HG02852 (cell line): ENCODE results near the gene ISG20.
"Not testable (repeated sequence)": the region's sequence is repeated elsewhere in the genome, so short reads cannot be mapped to it uniquely, and the experiment has no call there.

Experiments
- ATAC-seq: cut with Tn5 transposase; IDR thresholded peaks from one replicate; pipeline ENCODE4 v1.9.1; 2021; ENCODE audit warnings: mild to moderate bottlenecking, moderate library complexity; ENCODE audit not compliant: unreplicated experiment

The ISG20 gene

DNA sequence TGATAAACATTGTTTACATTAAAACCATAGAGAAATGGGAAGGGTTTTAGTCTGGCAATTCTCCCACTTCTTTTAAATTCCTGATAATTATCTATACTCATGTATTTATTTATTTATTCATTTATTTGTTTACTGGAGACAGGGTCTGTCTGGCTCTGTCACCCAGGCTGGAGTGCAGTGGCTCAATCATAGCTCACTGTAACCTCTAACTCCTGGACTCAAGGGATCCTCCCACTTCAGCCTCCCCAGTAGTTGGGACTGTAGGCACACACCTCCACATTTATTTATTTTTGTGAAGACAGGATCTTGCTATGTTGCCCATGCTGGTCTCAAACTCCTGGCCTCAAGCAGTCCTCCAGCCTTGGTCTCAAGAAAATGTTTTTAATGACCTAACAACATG, 20.1 kb upstream of the ISG20 start:
- no peak for ATAC-seq

DNA sequence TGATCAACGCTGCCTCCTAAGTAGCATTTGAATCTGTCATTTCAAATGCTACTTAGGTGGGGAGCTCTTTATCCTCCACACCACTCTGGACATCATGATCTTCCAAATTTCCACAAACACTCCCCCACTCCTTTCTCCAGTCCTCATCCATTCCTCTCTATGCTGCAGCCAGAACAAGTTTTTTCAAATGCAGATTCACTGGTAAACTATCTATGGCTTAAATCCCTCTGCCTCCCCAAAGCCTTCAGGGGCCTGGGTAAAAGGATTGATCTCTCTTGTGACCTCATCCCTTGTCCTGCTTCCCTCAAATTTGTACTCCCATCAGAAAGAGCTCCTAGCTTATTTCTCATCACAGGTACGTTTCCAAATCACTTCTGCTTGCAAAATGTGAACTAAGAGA, 19.0 kb upstream of the ISG20 start:
- no peak for ATAC-seq

DNA sequence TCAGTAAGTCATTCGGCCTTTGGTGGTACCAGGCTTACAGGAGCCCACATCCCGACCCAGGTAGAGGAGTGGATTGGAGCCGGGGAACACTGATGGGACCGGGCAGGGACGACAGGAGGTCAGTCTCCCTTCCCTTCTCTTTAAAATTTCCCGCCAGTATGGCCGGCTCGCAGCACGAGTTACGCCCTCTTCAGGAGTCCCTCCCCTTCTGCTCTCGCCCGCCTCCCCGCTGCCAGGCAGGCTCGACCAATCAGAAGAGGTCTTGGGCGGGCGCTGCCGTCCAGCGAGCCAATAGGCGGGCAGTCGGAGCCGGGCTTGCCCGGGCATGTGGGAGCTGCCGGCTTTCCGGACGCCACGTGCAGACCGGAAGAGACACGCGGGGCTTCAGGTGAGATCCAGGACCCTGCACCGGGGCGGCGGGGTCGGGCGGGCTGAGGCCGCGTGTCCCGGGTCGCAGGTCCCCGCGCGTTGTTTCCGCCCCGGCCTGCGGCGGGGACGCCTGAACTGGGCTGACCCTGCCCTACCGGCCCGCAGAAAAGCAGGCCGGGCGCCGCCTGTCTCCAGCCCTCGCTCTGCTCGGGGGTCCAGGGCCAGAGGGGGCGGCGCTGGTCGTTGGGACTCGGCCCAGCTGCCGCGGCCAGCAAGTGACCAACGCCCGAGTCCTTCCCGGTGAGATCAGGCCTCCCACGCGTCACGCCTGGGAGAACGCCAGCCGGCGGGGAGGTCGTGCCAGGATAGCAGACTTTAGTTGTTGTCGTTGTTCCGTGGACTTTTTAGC, 17.6 kb upstream of the ISG20 start, which contains the start of gene AEN:
AEN (plus strand) TSS at position 346 of the 778 bp plus-strand sequence. CDS start 4,870 bp downstream, outside the sequence.
- ATAC-seq, result peak; percentile 94

DNA sequence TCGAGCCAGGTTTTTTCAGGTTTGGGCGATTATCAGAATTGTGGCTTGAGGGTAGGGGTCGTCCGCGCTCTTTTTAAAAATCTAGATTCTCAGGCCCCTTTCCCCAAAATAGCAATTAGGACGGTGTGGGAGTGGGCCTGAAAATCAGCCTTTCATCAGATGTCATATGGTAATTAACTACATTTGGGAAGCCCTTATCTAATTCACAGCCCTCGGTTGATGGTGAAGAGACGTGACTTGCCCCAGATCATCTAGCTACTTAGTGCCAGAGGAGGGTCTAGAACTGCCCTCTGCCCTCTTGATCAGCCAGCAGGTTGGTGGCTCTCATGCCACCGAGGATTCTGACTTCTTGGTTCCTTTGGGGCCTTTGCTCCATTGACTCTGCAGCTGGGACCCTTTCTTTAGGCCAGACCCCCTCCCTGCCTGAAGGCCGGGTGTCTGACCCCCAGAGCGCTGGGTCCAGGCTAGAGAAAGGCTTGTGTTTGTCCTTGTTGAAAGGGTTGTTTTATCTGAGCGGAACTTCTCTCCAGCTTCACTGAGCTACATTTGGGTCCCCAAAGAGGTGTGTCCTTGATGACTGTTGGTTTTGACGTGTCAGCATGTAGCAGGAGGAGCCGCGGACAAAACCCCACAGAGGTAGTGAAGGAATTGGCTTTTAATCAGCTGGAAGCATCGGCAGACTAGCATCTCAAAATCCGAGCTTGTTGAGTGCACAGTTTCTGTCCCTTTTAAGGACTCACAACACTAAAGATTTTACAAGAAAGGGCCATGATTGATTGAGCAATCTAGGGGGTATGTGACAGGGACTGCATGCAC, 16.8 kb upstream of the ISG20 start:
- ATAC-seq, result peak; percentile 31

DNA sequence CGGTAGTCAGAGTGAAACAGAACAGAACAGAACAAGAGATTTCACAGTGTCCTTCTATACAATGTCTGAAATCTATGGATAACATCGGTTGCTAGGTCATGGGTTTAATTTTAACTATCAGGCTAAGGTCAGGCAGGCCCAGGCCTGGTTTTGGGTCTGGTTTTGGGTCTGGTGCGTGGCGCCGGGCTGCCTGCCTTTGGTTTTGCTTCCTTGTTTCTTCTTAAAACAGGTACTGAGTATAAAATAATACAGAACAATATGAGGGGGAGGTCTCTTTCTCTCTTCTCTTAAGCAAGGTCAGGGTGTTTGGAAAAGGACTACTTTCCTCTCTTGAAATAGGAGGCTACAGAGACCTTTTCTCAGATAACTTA, 16.2 kb upstream of the ISG20 start:
- peak; percentile 11 for ATAC-seq

DNA sequence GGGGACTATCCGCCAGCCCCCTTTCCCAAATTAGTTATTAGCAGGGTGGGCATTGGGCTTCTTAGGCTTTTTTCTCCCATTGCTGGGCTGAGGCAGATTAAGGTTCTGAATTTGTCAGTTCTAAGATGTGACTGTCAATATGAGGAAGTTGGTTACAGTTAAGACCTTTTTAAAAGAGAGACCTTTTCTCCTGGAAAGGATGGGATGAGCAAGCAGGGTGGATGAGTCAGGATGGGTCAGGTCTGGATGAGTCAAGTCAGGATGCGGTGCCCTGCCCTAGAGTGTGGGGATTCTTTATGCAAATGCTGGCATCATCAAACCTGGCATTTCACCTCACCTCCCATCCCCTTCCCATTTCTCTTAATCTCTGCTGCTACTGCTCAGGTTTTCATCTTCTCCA, 15.8 kb upstream of the ISG20 start:
- no peak for ATAC-seq

DNA sequence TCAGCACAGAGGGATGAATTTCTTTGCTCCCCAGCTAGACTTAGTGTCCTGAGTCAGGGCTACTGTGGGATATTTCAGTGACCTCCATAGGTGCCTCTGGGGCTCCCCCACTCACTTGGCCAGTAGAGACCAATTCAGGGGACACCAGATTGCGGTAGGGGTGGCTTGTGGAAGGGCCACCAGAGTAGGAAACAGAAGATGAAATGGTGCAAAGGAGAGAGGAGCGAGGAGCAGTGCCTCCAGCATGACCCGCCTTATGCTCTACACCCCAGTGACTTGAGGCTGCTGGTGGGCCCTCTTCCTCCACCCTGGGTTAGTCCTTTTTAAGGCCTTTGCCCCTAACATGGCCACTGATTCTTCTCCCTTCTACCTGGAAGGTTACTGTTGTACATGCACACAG, 15.2 kb upstream of the ISG20 start:
- ATAC-seq, result no peak

DNA sequence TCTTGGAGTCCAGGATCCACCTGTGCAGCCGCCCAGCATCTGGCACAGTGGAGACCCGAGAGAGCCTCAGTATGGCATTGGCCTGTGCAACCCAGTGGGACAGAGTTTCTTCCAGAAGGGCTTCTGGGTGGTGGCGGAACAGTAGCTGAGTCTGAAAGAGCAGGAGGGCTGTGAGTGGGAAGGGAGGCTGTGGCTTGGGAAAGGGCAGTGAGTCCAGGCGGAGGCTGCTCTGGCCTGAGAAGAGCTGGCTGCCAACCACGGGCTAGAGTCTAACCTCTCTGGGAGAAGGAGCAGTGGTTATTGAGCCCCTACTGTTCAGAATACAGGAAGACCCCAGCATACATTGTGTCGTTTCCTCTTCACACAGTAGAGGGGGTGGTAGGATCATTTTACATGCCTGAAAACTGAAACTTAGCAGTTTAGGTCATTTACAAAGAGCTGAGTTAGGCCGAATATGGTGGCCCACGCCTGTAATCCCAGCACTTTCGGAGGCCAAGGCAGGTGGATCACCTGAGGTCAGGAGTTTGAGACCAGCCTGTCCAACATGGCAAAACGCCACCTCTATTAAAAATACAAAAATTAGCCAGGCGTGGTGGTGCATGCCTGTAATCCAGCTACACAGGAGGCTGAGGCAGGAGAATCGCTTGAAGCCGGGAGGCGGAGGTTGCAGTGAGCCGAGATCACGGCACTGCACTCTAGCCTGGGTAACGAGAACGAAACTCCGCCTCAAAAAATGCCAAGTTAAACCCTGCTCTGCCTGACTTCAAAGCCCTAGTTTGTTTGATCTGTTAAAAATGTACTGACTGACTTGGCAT, 14.5 kb upstream of the ISG20 start:
- peak; percentile 26 for ATAC-seq

DNA sequence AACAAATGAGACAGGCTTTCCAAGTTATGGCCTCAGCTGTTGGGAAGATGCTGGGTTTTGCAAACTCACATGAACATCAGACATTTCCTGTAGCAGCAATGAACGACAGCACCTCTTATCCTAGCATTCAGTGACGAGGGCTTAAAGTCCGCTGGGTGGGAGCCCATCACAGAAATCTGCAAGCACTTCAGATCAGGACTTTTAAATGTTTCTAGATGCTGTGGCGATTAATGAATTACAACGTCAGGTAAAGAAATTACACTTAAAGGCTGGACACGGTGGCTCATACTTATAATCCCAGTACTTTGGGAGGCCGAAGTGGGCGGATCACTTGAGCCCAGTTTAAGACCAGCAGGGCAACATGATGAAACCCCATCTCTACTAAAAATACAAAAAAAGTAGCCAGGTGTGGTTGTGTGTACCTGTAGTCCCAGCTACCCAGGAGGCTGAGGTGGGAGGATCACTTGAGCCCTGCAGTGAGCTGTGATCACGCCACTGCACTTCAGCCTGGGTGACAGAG, 13.8 kb upstream of the ISG20 start:
- no peak for ATAC-seq

DNA sequence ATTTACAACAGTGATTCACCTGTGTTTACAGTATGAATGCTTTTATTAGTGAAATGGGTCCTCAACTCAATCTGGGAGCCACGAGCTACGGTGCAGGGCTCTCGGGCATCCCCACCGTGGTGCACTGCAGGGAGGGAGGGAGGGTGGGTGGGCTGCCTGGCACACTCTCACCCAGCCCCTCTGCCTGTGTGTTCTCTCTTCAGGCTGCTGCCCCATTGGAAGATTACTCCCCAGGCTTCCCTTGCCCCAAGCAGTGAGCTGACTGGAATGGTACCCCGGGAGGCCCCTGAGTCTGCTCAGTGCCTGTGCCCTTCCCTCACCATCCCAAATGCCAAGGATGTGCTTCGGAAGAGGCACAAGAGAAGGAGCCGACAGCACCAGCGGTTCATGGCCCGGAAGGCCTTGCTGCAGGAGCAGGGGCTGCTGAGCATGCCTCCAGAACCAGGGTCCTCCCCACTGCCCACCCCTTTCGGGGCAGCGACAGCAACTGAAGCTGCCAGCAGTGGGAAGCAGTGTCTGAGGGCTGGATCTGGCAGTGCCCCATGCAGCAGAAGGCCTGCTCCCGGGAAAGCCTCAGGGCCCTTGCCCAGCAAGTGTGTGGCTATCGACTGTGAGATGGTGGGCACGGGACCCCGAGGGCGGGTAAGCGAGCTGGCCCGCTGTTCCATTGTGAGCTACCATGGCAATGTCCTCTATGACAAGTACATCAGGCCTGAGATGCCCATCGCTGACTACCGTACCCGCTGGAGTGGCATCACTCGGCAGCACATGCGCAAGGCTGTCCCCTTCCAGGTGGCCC, 12.7 kb upstream of the ISG20 start:
- no peak for ATAC-seq

DNA sequence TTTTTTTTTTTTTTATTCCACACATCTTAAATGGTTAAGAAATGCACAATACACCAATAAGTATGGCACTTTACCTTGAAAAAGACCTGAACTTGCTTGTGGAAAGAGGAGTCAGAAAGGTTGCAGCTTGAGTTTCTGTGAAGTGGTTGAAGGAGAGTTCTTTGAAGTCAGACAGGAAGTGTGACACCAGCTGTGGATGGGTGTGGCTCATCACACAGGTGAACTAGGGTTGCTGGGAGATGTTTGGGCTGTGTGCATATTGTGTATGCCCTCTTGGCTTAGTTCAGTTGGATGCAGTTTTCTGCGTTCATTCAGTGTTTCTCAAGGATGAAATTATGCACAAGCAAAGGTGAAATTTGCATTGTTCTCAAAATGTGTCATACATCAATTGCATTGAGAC, 11.4 kb upstream of the ISG20 start:
- ATAC-seq, result no peak

DNA sequence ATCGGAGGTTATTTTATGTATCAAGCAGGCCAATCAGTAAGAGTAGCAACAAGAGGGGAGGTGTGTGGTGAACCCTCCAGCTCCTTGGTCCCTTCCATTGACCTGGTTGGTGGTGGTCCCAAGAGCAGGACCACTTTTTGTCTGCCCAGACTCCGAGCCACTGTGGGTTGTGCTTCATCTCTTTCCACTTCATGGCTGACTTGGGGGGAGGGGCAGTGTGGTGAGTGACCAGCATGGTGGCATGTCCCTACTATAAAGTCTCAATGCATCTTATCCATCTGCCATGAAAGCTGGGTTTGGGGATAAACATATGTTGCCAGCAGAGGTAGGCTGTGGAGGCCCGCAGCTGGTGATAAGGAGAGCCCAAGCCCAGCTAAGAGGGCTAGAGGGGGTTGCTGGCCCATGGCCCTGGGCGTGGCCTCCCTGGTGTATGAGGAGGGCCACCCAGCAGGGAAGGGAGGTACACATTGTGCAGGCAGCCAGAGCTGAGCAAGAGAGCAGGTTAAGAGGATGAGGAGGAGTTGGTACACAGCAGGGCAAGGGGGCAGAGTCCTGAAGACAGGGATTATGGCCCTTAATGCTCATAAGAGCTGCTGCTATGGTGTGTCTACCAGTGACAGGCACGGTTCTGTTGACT, 10.7 kb upstream of the ISG20 start:
- ATAC-seq, result no peak

DNA sequence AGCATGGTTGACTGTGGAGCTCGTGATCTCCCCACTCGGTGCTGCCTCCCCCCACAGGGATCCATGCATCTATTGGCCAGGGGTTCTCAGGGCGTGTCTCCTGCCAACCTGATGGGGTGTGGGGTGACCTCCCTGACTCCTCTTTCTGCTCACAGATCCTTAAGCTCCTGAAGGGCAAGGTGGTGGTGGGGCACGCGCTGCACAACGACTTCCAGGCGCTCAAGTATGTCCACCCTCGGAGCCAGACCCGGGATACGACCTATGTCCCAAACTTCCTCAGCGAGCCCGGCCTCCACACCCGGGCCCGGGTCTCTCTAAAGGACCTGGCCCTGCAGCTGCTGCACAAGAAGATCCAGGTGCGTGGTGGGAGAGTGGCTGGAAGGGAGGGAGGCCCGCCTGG, 9.7 kb upstream of the ISG20 start:
- ATAC-seq, result no peak

DNA sequence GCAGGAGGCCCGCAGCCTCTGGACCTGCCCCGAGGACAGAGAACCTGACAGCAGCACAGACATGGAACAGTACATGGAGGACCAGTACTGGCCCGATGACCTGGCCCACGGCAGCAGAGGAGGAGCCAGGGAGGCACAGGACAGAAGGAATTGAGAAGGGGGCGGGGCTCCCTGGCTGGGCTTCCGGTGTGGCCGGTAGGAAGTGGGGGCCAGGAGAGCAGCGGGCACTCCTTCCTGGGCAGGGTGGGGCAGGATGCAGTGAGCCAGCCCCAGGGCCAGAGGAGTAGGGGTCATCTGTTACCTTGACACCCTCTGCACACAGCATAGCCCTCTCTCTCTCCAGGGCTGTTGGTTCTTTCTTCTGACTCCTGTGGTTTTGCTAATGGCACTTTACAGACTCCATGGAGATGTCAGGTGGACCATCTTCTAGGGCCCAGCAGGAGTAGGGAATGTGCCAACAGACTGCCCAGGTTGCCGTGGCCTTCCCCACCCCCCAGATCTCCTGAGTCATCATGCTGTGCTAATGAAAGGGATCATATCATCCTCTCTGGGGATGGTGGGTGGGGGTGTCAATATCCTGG, 8.6 kb upstream of the ISG20 start:
- no peak for ATAC-seq

DNA sequence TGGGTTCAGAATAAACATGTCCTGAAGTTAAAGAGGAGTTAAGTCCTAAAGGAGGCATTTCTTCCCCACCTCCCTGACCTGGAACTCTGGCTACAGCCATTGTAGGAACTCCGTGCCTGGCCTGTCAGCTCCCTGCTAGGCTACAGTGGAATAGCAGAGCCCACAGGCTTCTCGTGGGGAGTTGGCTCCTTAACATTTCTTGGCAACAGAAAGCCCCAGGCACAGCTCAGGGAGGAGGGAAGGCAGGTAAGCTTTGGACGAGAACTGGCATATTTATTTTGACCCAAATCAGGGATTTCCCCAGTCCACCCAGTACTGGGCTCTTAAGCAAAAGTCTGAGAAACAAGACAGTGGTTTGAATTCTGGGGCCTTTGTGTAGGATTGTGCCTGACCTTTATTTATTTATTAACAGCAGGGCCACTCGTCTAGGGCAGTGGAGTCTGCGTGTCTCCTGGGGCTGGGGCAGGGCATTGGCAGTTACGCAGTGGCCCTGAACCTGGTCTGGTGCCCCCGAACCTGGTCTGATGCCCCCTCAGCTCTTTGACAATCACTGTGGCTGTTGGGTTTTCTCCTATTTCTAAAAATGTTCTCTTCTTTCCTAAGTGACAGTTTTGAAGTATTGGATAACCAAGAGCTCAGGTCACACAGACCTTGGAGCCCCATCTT, 7.9 kb upstream of the ISG20 start:
- ATAC-seq, result no peak

DNA sequence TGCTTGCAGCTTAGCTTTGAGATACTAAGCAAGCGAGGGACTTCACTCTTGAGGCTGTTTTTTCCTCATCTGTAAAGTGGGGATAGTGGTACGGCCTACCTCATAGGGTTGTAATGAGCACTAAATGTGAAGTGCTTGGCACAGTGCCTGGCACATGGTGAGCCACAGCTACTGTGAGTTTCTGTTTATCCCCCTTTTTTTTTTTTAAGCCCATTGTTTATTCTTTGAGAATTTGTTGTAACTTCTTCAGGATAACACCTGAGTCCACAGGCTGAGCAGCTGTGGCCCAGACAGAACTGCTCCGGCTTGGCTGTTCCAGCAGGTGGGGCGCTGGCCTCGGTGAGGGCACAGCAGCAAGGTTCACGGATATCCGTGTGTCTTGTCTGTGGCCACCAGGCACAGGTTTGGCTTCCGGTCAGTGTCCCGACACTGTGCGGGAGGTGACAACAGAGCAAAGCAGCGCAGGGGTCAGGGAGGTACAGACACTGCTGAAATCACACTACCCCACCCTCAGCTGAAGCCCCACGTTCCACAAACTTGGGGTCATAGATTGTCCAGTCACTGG, 7.3 kb upstream of the ISG20 start:
- ATAC-seq, result no peak

DNA sequence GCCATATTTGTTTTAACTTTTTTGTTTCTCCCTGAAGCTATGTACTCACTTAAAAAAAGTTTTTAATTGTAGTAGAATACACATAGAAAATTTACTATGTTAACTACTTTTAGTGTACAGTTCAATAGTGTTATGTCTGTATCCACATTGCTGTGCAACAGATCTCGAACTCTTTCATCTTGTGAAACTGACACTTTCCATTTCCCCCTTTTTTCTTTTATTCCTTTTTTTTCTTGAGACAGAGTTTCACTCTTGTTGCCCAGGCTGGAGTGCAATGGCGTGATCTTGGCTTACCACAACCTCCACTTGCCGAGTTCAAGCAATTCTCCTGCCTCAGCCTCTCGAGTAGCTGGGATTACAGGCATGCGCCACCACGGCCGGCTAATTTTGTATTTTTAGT, 6.0 kb upstream of the ISG20 start:
- ATAC-seq, result not testable (repeated sequence)

DNA sequence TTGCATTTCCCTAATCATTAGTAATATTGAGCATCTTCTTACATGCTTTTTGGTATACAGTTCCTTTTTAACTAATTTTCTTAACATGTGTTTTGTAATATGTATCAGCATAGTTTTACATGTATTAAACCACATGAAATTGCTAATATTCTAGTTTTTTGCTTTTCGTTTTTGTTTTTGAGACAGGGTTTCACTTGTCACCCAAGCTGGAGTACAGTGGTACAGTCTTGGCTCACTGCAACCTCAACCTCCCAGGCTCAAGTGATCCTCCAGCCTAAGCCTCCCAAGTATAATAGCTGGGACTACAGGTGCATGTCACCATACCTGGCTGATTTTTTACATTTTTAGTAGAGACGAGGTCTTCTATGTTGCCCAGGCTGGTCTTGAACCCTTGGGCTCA, 4.4 kb upstream of the ISG20 start:
- no peak for ATAC-seq

DNA sequence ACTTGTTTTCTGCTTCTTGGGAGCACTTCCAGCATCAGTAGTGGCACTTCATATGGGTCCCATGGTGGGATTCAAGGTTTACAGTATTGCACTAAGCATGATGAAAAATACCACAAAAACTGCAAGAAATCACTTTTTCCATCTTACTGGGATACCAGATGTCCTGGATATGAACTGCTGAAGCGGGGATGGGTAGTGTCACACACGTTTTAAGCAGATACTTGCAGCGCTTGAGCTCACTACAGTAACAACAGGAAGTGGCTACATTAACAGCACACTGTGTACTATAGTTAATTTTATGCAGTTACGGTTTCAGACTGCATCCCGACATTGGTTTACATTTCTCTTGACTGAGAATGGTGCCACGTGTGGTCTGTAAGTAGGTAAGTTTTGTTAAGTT, 3.5 kb upstream of the ISG20 start:
- ATAC-seq, result peak; percentile 27
